H1 (cell line): ENCODE results near the gene ANKRD66. TPM values are rescaled to one million over a fixed set of nuclear protein-coding genes. Genes with fewer than 3 reads are reported as not detected.

ENCODE experiments used
- ATF2 ChIP-seq: IDR thresholded peaks from 2 replicates; pipeline ENCODE4 v1.6.1; 2012; ENCODE audit warnings: low read length, inconsistent platforms
- EP300 ChIP-seq, 2 experiments: IDR thresholded peaks; 1 replicate in 1 of 2; 2 replicates in 1 of 2; pipeline ENCODE4 v1.6.1; 2011 to 2012; ENCODE audit warnings: low read depth in 2 of 2, low read length in 2 of 2, mild to moderate bottlenecking in 2 of 2, borderline replicate concordance in 1 of 2, inconsistent platforms in 1 of 2, moderate library complexity in 1 of 2
- EZH2 ChIP-seq: fragments of 200-600 bp; sonication (generic); IDR thresholded peaks from 2 replicates; pipeline ENCODE4 v1.7.1; 2012; ENCODE audit warnings: low read depth, mild to moderate bottlenecking, moderate library complexity, low read length, inconsistent platforms; ENCODE audit not compliant: severe bottlenecking
- HDAC6 ChIP-seq: IDR thresholded peaks from one replicate; pipeline ENCODE4 v1.7.1; 2012; ENCODE audit warnings: low read depth, mild to moderate bottlenecking, inconsistent platforms, low read length, moderate library complexity
- MAX ChIP-seq: IDR thresholded peaks from 2 replicates; pipeline ENCODE4 v1.6.1; 2012; ENCODE audit warnings: inconsistent platforms
- NRF1 ChIP-seq: IDR thresholded peaks from 2 replicates; pipeline ENCODE4 v1.6.1; 2011; ENCODE audit warnings: mild to moderate bottlenecking, low read depth, low read length, improper control_type of control experiment
- PHF8 ChIP-seq: fragments of 200-600 bp; sonication (generic); conservative IDR thresholded peaks from 2 replicates; pipeline ENCODE4 v1.7.1; 2012; ENCODE audit warnings: low read depth, mild to moderate bottlenecking, inconsistent platforms, low read length, moderate library complexity
- SAP30 ChIP-seq: fragments of 300-600 bp; sonication (generic); IDR thresholded peaks from 2 replicates; pipeline ENCODE4 v1.7.1; 2012; ENCODE audit warnings: low read length, moderate library complexity, mild to moderate bottlenecking, inconsistent platforms; ENCODE audit not compliant: insufficient read depth, insufficient replicate concordance
- SRF ChIP-seq: IDR thresholded peaks from 2 replicates; pipeline ENCODE4 v1.6.1; 2011; ENCODE audit warnings: mild to moderate bottlenecking, low read depth, low read length, moderate library complexity
- TAF1 ChIP-seq: IDR thresholded peaks from 2 replicates; pipeline ENCODE4 v1.6.1; 2011; ENCODE audit warnings: mild to moderate bottlenecking, low read depth, low read length
- polyA plus RNA-seq, 7 experiments: library from polyadenylated mRNA; depleted of rRNA in 3 of 7; stranded (reverse) in 5 of 7; unstranded in 2 of 7; fragments of >200 nt in 5 of 7; fragments of 200-250 nt in 2 of 7; gene quantifications; 1 replicate in 5 of 7; 2 replicates in 1 of 7; 4 replicates in 1 of 7; pipeline versions ENCODE4 v1.2.1 to v1.2.3, GENCODE V29; 2011 to 2013; ENCODE audit warnings: missing spikeins in 2 of 7, mixed read lengths in 2 of 7
- total RNA-seq: library from RNA; stranded (reverse); fragmentation: NEBNext Ultra II Directional; extraction: Animal tissue kit (Norgen Biotek cat#: 25700); gene quantifications from 2 replicates; pipeline ENCODE4 v1.2.1, GENCODE V29; 2021

ANKRD66 gene
- total and polyA plus RNA-seq, 2 of the 8 experiments (the other 6 are each of a cell fraction or from before 2014, with no cell fraction given): 0.05 TPM; not detected in 1

- no peak for TF ChIP-seq ATF2
- TF ChIP-seq SAP30: no peak
- no peak for TF ChIP-seq MAX
- TF ChIP-seq EZH2: no peak
- no peak for TF ChIP-seq NRF1
- TF ChIP-seq EP300 (IDR thresholded peaks at IDR 0.05; ENCODE audit: borderline replicate concordance in 1 of 2, low read depth in 2 of 2, low read length in 2 of 2): no peak
- no peak for TF ChIP-seq HDAC6
- no peak for TF ChIP-seq SRF
- no peak for TF ChIP-seq TAF1
- no peak for TF ChIP-seq PHF8
These were observed 5.3 kb upstream of the ANKRD66 start (continued) for GRCh38 chr6:46741482-46741881.
